Measurements from ENCODE around the gene GNPDA2. TPM values are rescaled to one million over a fixed set of nuclear protein-coding genes. Genes with fewer than 3 reads are reported as not detected.

The GNPDA2 gene
- total and polyA plus RNA-seq, 4 donors = 8.6 to 28.9 (median 12.1) TPM

DNA sequence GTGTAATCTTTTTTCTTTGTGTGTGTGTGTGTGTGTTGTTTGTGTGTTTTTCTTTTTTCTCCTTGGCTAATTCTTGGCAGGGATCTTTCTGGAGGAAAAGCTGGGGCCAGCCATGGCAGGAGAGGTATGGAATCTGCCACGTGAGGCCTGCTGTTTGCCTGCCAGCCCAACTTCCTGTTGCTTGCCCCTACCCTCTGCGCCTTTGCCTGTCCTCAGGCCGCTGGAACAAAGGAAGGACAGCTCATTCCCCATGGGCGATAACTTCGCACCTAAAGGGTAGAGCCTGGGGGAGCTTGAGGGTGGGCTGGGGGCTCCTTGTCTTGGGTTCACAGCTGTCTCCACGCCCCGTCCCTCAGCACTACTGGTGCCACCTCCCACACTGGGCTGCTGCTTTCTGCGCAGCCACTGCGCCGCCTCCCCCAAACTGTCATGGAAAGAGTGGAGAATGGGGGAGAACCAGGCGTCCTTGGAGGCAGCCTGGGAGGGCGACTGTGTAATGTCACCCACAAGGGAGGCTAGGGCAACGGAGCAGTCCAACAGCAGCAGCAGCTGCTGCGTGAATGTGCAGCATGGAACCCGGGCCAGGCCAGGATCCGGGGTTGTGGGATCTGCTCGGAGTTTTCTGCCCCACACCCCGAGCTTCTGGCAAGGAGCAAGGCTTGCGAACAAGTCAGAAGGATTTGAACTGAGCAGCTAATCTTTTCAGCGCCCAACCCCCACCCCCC lies 62.7 kb downstream of the GNPDA2 start:
- WGBS, 2 donors = 88 to 91% methylated on average over 20 of the region's 20 CpGs
- Histone ChIP-seq H3K9ac (ENCODE audit: insufficient read depth in 1 of 2, low read length in 2 of 2) (no peak overlapping the region), H3K36me3 (ENCODE audit: control insufficient read depth in 4 of 4, insufficient read depth in 4 of 4, low read length in 4 of 4) (no peaks in the 10 kb centered on the region), H3K27me3 (ENCODE audit: control insufficient read depth in 3 of 3, insufficient read depth in 3 of 3, low read length in 2 of 3) (no peaks in the 10 kb centered on the region), H3K4me1 (ENCODE audit: control insufficient read depth in 5 of 5, insufficient read depth in 5 of 5, low read length in 5 of 5) (no peaks in the 10 kb centered on the region), H3K9me3 (ENCODE audit: control insufficient read depth in 4 of 4, insufficient read depth in 3 of 4, low read length in 3 of 4) (no peaks in the 10 kb centered on the region), H3K4me3 (no peak overlapping the region), H3K27ac (ENCODE audit: low read depth in 1 of 2, low read length in 1 of 2) (no peak overlapping the region)
- DNase-seq (no peak), ATAC-seq (ENCODE audit: insufficient read depth, low FRiP score) (no peak)
- TF ChIP-seq, protein P1, sequence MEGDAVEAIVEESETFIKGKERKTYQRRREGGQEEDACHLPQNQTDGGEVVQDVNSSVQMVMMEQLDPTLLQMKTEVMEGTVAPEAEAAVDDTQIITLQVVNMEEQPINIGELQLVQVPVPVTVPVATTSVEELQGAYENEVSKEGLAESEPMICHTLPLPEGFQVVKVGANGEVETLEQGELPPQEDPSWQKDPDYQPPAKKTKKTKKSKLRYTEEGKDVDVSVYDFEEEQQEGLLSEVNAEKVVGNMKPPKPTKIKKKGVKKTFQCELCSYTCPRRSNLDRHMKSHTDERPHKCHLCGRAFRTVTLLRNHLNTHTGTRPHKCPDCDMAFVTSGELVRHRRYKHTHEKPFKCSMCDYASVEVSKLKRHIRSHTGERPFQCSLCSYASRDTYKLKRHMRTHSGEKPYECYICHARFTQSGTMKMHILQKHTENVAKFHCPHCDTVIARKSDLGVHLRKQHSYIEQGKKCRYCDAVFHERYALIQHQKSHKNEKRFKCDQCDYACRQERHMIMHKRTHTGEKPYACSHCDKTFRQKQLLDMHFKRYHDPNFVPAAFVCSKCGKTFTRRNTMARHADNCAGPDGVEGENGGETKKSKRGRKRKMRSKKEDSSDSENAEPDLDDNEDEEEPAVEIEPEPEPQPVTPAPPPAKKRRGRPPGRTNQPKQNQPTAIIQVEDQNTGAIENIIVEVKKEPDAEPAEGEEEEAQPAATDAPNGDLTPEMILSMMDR (IDR thresholded peaks at IDR 0.05; ENCODE audit: control extremely low read depth, extremely low read depth) = no peak

DNA sequence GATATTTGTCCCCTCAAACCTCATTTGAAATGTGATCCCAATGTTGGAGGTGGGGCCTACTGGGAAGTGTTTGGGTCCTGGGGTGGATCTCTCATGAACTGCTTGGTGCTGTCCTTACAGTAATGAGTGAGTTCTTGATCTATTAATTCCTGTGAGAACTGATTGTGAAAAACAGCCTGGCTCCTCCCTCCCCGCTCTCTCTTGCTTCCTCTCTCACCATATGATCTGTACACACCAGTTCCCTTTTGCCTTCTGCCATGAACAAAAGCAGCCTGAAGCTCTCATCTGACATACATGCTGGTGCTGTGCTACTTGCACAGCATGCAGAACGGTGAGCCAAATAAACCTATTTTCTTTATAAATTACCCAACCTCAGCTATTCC lies 63.7 kb downstream of the GNPDA2 start:
- Histone ChIP-seq H3K4me1 (ENCODE audit: control insufficient read depth in 5 of 5, insufficient read depth in 5 of 5, low read length in 5 of 5) (no peaks in the 10 kb centered on the region), H3K36me3 (ENCODE audit: control insufficient read depth in 4 of 4, insufficient read depth in 4 of 4, low read length in 4 of 4) (no peaks in the 10 kb centered on the region), H3K27ac (ENCODE audit: low read depth in 1 of 2, low read length in 1 of 2) (no peak overlapping the region), H3K27me3 (ENCODE audit: control insufficient read depth in 3 of 3, insufficient read depth in 3 of 3, low read length in 2 of 3) (no peaks in the 10 kb centered on the region), H3K4me3 (no peak overlapping the region), H3K9me3 (ENCODE audit: control insufficient read depth in 4 of 4, insufficient read depth in 3 of 4, low read length in 3 of 4) (no peaks in the 10 kb centered on the region), H3K9ac (ENCODE audit: insufficient read depth in 1 of 2, low read length in 2 of 2) (no peak overlapping the region)
- TF ChIP-seq, protein P1 (IDR thresholded peaks at IDR 0.05; ENCODE audit: control extremely low read depth, extremely low read depth) = no peak
- DNase-seq (no peak), ATAC-seq (ENCODE audit: insufficient read depth, low FRiP score) (no peak)
- WGBS, 2 donors = 36 to 48% methylated on average over 2 of the region's 2 CpGs

DNA sequence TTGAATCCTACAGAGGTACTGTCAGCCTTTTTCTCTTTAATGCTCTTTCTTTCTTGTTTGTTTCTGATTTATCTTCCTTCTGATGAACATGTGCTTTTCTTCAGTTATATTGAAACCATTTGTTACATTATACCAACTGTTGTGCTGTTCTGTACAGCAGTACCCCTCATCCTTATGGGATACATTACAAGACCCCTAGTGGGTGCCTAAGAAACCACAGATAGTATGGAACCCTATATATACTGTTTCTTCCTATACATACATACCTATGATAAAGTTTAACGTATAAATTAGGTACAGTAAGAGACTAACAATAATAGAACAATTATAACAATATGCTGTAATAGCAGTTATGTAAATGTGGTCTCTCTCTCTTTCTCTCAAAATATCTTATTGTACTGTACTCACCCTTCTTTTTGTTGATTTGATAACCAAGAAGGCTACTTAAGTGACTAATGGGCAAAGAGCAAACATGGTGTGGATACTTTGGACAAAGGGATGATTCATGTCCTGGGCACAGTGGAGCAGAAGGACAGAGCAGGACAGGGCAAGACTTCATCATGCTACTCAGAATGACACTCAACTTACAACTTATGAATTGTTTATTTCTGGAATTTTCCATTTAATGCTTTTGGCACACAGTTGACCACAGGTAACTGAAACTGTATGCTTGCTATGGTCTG lies 64.3 kb downstream of the GNPDA2 start:
- TF ChIP-seq, protein P1 (IDR thresholded peaks at IDR 0.05; ENCODE audit: control extremely low read depth, extremely low read depth) = no peak
- H3K9me3 ChIP-seq (ENCODE audit: control insufficient read depth in 4 of 4, insufficient read depth in 3 of 4, low read length in 3 of 4) = no peaks in the 10 kb centered on the region
- H3K4me3 ChIP-seq = no peak overlapping the region
- no peaks in the 10 kb centered on the region for H3K4me1 ChIP-seq (ENCODE audit: control insufficient read depth in 5 of 5, insufficient read depth in 5 of 5, low read length in 5 of 5)
- H3K9ac ChIP-seq (ENCODE audit: insufficient read depth in 1 of 2, low read length in 2 of 2) = no peak overlapping the region
- ATAC-seq (ENCODE audit: insufficient read depth, low FRiP score) = no peak
- DNase-seq = no peak
- no peaks in the 10 kb centered on the region for H3K36me3 ChIP-seq (ENCODE audit: control insufficient read depth in 4 of 4, insufficient read depth in 4 of 4, low read length in 4 of 4)
- no peak overlapping the region for H3K27ac ChIP-seq (ENCODE audit: low read depth in 1 of 2, low read length in 1 of 2)
- no peaks in the 10 kb centered on the region for H3K27me3 ChIP-seq (ENCODE audit: control insufficient read depth in 3 of 3, insufficient read depth in 3 of 3, low read length in 2 of 3)
- WGBS, 2 donors = 94% methylated on average over 1 of the region's 1 CpG
